Osteoblast (primary cell): ENCODE measurements around the gene RAD1. TPM values are rescaled to one million over a fixed set of nuclear protein-coding genes. Genes with fewer than 3 reads are reported as not detected.

ENCODE experiments used
- DNase-seq: peaks from one replicate; pipeline ENCODE4 v3.0.0; 2011; ENCODE audit warnings: low spot score, mixed read lengths; ENCODE audit not compliant: insufficient read length; ENCODE audit errors: missing footprints
- H2AFZ ChIP-seq: 2 replicates; pipeline ENCODE4 v1.6.0; 2011; ENCODE audit warnings: mild to moderate bottlenecking, low read length
- H3K27ac ChIP-seq: 2 replicates; pipeline ENCODE4 v1.5.1; 2011; ENCODE audit warnings: mild to moderate bottlenecking, low read depth, low read length, moderate library complexity
- H3K27me3 ChIP-seq: 2 replicates; pipeline ENCODE4 v1.6.0; 2012; ENCODE audit warnings: mild to moderate bottlenecking, control low read depth, inconsistent platforms, low read length, moderate library complexity; ENCODE audit not compliant: insufficient read depth
- H3K36me3 ChIP-seq: 2 replicates; pipeline ENCODE4 v1.5.1; 2011; ENCODE audit warnings: mild to moderate bottlenecking, low read length, control low read depth, moderate library complexity; ENCODE audit not compliant: insufficient read depth
- H3K4me1 ChIP-seq: 2 replicates; pipeline ENCODE4 v1.5.1; 2011; ENCODE audit warnings: mild to moderate bottlenecking, low read length, control low read depth, moderate library complexity; ENCODE audit not compliant: insufficient read depth
- H3K4me2 ChIP-seq: 2 replicates; pipeline ENCODE4 v1.6.0; 2011; ENCODE audit warnings: mild to moderate bottlenecking, low read length; ENCODE audit not compliant: insufficient read depth
- H3K4me3 ChIP-seq: fragments of 200-600 bp; sonication (generic); 3 replicates; pipeline ENCODE4 v1.5.1; 2012; ENCODE audit warnings: mild to moderate bottlenecking, low read length, inconsistent platforms; ENCODE audit not compliant: insufficient read depth
- H3K79me2 ChIP-seq: 2 replicates; pipeline ENCODE4 v1.6.0; 2012; ENCODE audit warnings: mild to moderate bottlenecking, low read length, control low read depth, inconsistent platforms; ENCODE audit not compliant: insufficient read depth
- H3K9me3 ChIP-seq: 2 replicates; pipeline ENCODE4 v1.5.1; 2011; ENCODE audit warnings: low read depth, low read length, control low read depth
- H4K20me1 ChIP-seq: 2 replicates; pipeline ENCODE4 v1.6.0; 2012; ENCODE audit warnings: mild to moderate bottlenecking, low read length, control low read depth; ENCODE audit not compliant: insufficient read depth
- total RNA-seq: library from RNA; depleted of rRNA; stranded (reverse); fragments of >200 nt; gene quantifications from 2 replicates; pipeline ENCODE4 v1.2.3, GENCODE V29; 2012
- TF ChIP-seq, protein P1 (sequence below): IDR thresholded peaks from 2 replicates; pipeline ENCODE4 v1.5.1; 2011; ENCODE audit warnings: mild to moderate bottlenecking, low read depth, low read length, moderate library complexity; ENCODE audit errors: extremely low read depth

Gene RAD1
- total RNA-seq, 1 donor, result 54.6 TPM

GRCh38 chr5:34957321-34957720 lies 42.0 kb upstream of the RAD1 start:
- Histone ChIP-seq H3K9me3 (no peaks in the 10 kb centered on the region), H3K4me2 (no peak overlapping the region), H3K4me1 (no peaks in the 10 kb centered on the region), H3K4me3 (no peak overlapping the region), H3K27ac (no peak overlapping the region), H3K27me3 (no peaks in the 10 kb centered on the region), H2AFZ (no peak overlapping the region), H4K20me1 (no peaks in the 10 kb centered on the region), H3K36me3 (peaks cover 27% of the 10 kb centered on the region), H3K79me2 (no peaks in the 10 kb centered on the region)
- DNase-seq, result no peak
- TF ChIP-seq, protein P1, sequence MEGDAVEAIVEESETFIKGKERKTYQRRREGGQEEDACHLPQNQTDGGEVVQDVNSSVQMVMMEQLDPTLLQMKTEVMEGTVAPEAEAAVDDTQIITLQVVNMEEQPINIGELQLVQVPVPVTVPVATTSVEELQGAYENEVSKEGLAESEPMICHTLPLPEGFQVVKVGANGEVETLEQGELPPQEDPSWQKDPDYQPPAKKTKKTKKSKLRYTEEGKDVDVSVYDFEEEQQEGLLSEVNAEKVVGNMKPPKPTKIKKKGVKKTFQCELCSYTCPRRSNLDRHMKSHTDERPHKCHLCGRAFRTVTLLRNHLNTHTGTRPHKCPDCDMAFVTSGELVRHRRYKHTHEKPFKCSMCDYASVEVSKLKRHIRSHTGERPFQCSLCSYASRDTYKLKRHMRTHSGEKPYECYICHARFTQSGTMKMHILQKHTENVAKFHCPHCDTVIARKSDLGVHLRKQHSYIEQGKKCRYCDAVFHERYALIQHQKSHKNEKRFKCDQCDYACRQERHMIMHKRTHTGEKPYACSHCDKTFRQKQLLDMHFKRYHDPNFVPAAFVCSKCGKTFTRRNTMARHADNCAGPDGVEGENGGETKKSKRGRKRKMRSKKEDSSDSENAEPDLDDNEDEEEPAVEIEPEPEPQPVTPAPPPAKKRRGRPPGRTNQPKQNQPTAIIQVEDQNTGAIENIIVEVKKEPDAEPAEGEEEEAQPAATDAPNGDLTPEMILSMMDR, result no peak

DNA sequence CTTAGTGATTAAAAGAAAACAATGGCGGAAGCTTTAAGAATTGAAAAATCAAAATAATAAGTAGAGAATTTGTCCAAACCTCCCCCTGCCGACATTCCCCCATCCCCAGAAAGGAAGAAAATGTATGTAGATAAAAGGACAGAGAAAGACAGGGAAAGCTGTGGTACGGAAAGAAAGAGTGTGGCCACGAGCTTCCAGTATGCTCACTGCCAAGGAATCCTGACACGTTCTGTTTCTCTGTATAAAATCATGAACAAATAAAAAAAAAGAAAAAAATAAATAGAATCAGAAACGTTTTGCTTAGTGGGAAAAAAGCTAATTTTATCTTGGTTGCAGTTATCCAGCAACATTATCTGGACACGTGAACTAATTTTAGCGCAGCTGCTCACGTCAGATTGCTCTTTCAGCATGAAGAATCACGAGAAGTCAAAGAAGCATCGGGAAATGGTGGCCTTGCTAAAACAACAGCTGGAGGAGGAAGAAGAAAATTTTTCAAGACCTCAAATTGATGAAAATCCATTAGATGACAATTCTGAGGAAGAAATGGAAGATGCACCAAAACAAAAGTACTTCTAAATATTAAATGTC lies 29.2 kb upstream of the RAD1 start:
- no peaks in the 10 kb centered on the region for H3K4me1 ChIP-seq
- no peak overlapping the region for H2AFZ ChIP-seq
- no peaks in the 10 kb centered on the region for H4K20me1 ChIP-seq
- H3K79me2 ChIP-seq, result no peaks in the 10 kb centered on the region
- H3K9me3 ChIP-seq, result no peaks in the 10 kb centered on the region
- no peak overlapping the region for H3K4me2 ChIP-seq
- TF ChIP-seq, protein P1, result no peak
- H3K4me3 ChIP-seq, result no peak overlapping the region
- H3K27ac ChIP-seq, result no peak overlapping the region
- peaks cover 43% of the 10 kb centered on the region for H3K36me3 ChIP-seq
- no peaks in the 10 kb centered on the region for H3K27me3 ChIP-seq
- no peak for DNase-seq

DNA sequence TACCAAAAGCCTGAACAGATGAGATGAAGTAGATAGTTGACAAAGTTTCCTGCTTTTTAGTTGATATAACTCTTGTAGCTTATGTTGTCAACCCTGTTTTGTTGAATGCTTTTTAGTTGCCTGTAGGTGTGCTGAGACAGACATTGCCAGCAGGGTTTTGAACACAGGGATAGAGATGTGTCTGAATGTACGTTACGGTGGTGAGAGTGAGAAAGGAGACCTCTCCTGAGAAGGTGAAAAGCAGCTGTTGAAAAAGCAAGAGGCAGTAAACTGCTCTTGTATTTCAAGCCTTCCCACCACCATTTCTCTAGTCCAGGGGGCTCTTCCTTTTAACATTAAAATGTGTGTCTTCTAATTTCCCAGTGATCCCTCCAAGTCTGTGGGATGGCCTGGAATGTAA lies 28.7 kb upstream of the RAD1 start:
- H3K27ac ChIP-seq, result no peak overlapping the region
- no peaks in the 10 kb centered on the region for H3K27me3 ChIP-seq
- H3K9me3 ChIP-seq, result no peaks in the 10 kb centered on the region
- H3K4me3 ChIP-seq, result no peak overlapping the region
- no peak overlapping the region for H3K4me2 ChIP-seq
- H3K4me1 ChIP-seq, result no peaks in the 10 kb centered on the region
- no peak for DNase-seq
- no peaks in the 10 kb centered on the region for H4K20me1 ChIP-seq
- TF ChIP-seq, protein P1, result no peak
- peaks cover 45% of the 10 kb centered on the region for H3K36me3 ChIP-seq
- H3K79me2 ChIP-seq, result no peaks in the 10 kb centered on the region
- H2AFZ ChIP-seq, result no peak overlapping the region

GRCh38 chr5:34941936-34942335 lies 26.6 kb upstream of the RAD1 start:
- Histone ChIP-seq H3K79me2 (no peaks in the 10 kb centered on the region), H4K20me1 (no peaks in the 10 kb centered on the region), H3K4me1 (no peaks in the 10 kb centered on the region), H3K4me3 (no peak overlapping the region), H3K36me3 (peaks cover 63% of the 10 kb centered on the region), H3K9me3 (no peaks in the 10 kb centered on the region), H2AFZ (no peak overlapping the region), H3K27ac (no peak overlapping the region), H3K27me3 (no peaks in the 10 kb centered on the region), H3K4me2 (no peak overlapping the region)
- no peak for DNase-seq
- TF ChIP-seq, protein P1, result no peak
